ENCODE measurements around the gene DLG2. TPM values are rescaled to one million over a fixed set of nuclear protein-coding genes. Genes with fewer than 3 reads are reported as not detected.
"Not testable (repeated sequence)": the region's sequence is repeated elsewhere in the genome, so short reads cannot be mapped to it uniquely, and the experiment has no call there.

The DLG2 gene
- total RNA-seq, 2 donors from 2014 or later: 3.8 to 16.4 TPM

- ATAC-seq (ENCODE audit: insufficient number of reproducible peaks, low FRiP score, low read depth) (no peak), DNase-seq (ENCODE audit: low spot score) (no peak)
- Histone ChIP-seq H3K9me3 (no peaks in the 10 kb centered on the region), H3K4me1 (ENCODE audit: control insufficient read depth in 1 of 2, low read depth in 2 of 2) (no peaks in the 10 kb centered on the region), H3K27me3 (replicated peaks; ENCODE audit: insufficient read depth) (no peaks in the 10 kb centered on the region), H3K4me3 (no peak overlapping the region), H3K36me3 (no peaks in the 10 kb centered on the region), H3K27ac (no peak overlapping the region)
- no peak for TF ChIP-seq CTCF (IDR thresholded peaks at IDR 0.05)
Measured at GRCh38 chr11:84793318-84793717, 833.8 kb downstream of the DLG2 start.

GRCh38 chr11:84790849-84791427 is 836.2 kb downstream of the DLG2 start:
- Histone ChIP-seq H3K27me3 (replicated peaks; ENCODE audit: insufficient read depth) (no peaks in the 10 kb centered on the region), H3K9me3 (no peaks in the 10 kb centered on the region), H3K36me3 (no peaks in the 10 kb centered on the region), H3K4me3 (no peak overlapping the region), H3K27ac (no peak overlapping the region), H3K4me1 (ENCODE audit: control insufficient read depth in 1 of 2, low read depth in 2 of 2) (no peaks in the 10 kb centered on the region)
- TF ChIP-seq CTCF (IDR thresholded peaks at IDR 0.05): no peak
- DNase-seq (ENCODE audit: low spot score) (no peak), ATAC-seq (ENCODE audit: insufficient number of reproducible peaks, low FRiP score, low read depth) (no peak)

GRCh38 chr11:84788220-84788619 is 838.9 kb downstream of the DLG2 start:
- no peak for TF ChIP-seq CTCF (IDR thresholded peaks at IDR 0.05)
- DNase-seq (ENCODE audit: low spot score) (no peak), ATAC-seq (ENCODE audit: insufficient number of reproducible peaks, low FRiP score, low read depth) (no peak)
- H3K9me3 ChIP-seq: no peaks in the 10 kb centered on the region
- no peak overlapping the region for H3K4me3 ChIP-seq
- H3K27me3 ChIP-seq (replicated peaks; ENCODE audit: insufficient read depth): no peaks in the 10 kb centered on the region
- H3K36me3 ChIP-seq: no peaks in the 10 kb centered on the region
- H3K27ac ChIP-seq: no peak overlapping the region
- no peaks in the 10 kb centered on the region for H3K4me1 ChIP-seq (ENCODE audit: control insufficient read depth in 1 of 2, low read depth in 2 of 2)

GRCh38 chr11:84784158-84784557 is 843.0 kb downstream of the DLG2 start:
- H3K27ac ChIP-seq; H3K4me1 ChIP-seq (ENCODE audit: control insufficient read depth in 1 of 2, low read depth in 2 of 2); DNase-seq (ENCODE audit: low spot score); ATAC-seq (ENCODE audit: insufficient number of reproducible peaks, low FRiP score, low read depth); H3K9me3 ChIP-seq; H3K27me3 ChIP-seq (replicated peaks; ENCODE audit: insufficient read depth); H3K36me3 ChIP-seq; H3K4me3 ChIP-seq: not testable (repeated sequence)

- no peak overlapping the region for H3K27ac ChIP-seq
- H3K4me3 ChIP-seq: no peak overlapping the region
- ATAC-seq (ENCODE audit: insufficient number of reproducible peaks, low FRiP score, low read depth): no peak
- no peaks in the 10 kb centered on the region for H3K9me3 ChIP-seq
- H3K4me1 ChIP-seq (ENCODE audit: control insufficient read depth in 1 of 2, low read depth in 2 of 2): no peaks in the 10 kb centered on the region
- H3K27me3 ChIP-seq (replicated peaks; ENCODE audit: insufficient read depth): no peaks in the 10 kb centered on the region
- no peaks in the 10 kb centered on the region for H3K36me3 ChIP-seq
- DNase-seq (ENCODE audit: low spot score): no peak
- TF ChIP-seq CTCF (IDR thresholded peaks at IDR 0.05): no peak
Measured at GRCh38 chr11:84780689-84781293, 846.4 kb downstream of the DLG2 start.

- Histone ChIP-seq H3K9me3 (no peaks in the 10 kb centered on the region), H3K4me1 (ENCODE audit: control insufficient read depth in 1 of 2, low read depth in 2 of 2) (no peaks in the 10 kb centered on the region), H3K4me3 (no peak overlapping the region), H3K27ac (no peak overlapping the region), H3K36me3 (no peaks in the 10 kb centered on the region), H3K27me3 (replicated peaks; ENCODE audit: insufficient read depth) (no peaks in the 10 kb centered on the region)
- ATAC-seq (ENCODE audit: insufficient number of reproducible peaks, low FRiP score, low read depth): no peak
- TF ChIP-seq CTCF (IDR thresholded peaks at IDR 0.05): no peak
- no peak for DNase-seq (ENCODE audit: low spot score)
Measured at GRCh38 chr11:84775503-84775902, 851.6 kb downstream of the DLG2 start.

Measured in thoracic aorta (tissue), 2 donors.